ENCODE data around the gene USP24. TPM values are rescaled to one million over a fixed set of nuclear protein-coding genes. Genes with fewer than 3 reads are reported as not detected.

Gene USP24
- polyA plus RNA-seq, 1 donor from 2014 or later: 29.5 TPM

DNA sequence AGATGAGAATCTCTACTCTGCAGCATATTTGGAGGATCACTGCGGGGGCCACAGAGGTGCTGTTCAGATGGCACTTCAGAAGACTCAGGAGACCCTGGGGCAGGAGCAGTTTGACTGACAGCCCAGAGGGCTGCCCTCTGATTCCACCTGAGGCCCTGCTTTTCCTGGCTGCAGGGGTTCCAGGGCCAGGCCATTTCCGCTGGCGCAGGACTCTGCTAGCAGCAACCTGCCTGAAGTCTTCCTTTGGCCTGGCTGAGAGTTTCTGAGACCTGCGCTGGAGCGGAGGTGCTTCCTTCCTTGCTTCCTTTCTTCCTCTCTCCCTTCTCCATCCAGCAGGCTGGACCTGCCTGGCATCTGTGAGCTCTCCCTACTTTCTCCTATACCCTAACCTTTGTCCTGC lies 164.0 kb downstream of the USP24 start:
- no peak overlapping the region for H3K4me2 ChIP-seq (ENCODE audit: low read length)
- H3K9me2 ChIP-seq (ENCODE audit: insufficient read depth, low read length): no peaks in the 10 kb centered on the region
- no peaks in the 10 kb centered on the region for H3F3A ChIP-seq (ENCODE audit: insufficient read depth, low read length, poor library complexity, severe bottlenecking)
- TF ChIP-seq, protein P1, sequence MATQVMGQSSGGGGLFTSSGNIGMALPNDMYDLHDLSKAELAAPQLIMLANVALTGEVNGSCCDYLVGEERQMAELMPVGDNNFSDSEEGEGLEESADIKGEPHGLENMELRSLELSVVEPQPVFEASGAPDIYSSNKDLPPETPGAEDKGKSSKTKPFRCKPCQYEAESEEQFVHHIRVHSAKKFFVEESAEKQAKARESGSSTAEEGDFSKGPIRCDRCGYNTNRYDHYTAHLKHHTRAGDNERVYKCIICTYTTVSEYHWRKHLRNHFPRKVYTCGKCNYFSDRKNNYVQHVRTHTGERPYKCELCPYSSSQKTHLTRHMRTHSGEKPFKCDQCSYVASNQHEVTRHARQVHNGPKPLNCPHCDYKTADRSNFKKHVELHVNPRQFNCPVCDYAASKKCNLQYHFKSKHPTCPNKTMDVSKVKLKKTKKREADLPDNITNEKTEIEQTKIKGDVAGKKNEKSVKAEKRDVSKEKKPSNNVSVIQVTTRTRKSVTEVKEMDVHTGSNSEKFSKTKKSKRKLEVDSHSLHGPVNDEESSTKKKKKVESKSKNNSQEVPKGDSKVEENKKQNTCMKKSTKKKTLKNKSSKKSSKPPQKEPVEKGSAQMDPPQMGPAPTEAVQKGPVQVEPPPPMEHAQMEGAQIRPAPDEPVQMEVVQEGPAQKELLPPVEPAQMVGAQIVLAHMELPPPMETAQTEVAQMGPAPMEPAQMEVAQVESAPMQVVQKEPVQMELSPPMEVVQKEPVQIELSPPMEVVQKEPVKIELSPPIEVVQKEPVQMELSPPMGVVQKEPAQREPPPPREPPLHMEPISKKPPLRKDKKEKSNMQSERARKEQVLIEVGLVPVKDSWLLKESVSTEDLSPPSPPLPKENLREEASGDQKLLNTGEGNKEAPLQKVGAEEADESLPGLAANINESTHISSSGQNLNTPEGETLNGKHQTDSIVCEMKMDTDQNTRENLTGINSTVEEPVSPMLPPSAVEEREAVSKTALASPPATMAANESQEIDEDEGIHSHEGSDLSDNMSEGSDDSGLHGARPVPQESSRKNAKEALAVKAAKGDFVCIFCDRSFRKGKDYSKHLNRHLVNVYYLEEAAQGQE (IDR thresholded peaks at IDR 0.05; ENCODE audit: borderline replicate concordance): no peak
- TF ChIP-seq SMC3 (conservative IDR thresholded peaks at IDR 0.05; ENCODE audit: poor library complexity) (no peak), POLR2AphosphoS5 (IDR thresholded peaks at IDR 0.05) (no peak), TAF1 (IDR thresholded peaks at IDR 0.05; ENCODE audit: low read depth) (no peak), MXI1 (conservative IDR thresholded peaks at IDR 0.05; ENCODE audit: poor library complexity, severe bottlenecking) (no peak), RAD21 (conservative IDR thresholded peaks at IDR 0.05) (no peak), EP300 (conservative IDR thresholded peaks at IDR 0.05; ENCODE audit: poor library complexity, severe bottlenecking) (no peak), EZH2 (IDR thresholded peaks at IDR 0.05; ENCODE audit: borderline replicate concordance, insufficient read depth, low read length, poor library complexity, severe bottlenecking) (no peak)
- TF ChIP-seq, protein P2, sequence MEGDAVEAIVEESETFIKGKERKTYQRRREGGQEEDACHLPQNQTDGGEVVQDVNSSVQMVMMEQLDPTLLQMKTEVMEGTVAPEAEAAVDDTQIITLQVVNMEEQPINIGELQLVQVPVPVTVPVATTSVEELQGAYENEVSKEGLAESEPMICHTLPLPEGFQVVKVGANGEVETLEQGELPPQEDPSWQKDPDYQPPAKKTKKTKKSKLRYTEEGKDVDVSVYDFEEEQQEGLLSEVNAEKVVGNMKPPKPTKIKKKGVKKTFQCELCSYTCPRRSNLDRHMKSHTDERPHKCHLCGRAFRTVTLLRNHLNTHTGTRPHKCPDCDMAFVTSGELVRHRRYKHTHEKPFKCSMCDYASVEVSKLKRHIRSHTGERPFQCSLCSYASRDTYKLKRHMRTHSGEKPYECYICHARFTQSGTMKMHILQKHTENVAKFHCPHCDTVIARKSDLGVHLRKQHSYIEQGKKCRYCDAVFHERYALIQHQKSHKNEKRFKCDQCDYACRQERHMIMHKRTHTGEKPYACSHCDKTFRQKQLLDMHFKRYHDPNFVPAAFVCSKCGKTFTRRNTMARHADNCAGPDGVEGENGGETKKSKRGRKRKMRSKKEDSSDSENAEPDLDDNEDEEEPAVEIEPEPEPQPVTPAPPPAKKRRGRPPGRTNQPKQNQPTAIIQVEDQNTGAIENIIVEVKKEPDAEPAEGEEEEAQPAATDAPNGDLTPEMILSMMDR (IDR thresholded peaks at IDR 0.05; ENCODE audit: poor library complexity, severe bottlenecking): no peak
- H3K4me3 ChIP-seq (ENCODE audit: low read length): no peak overlapping the region
- H3K79me2 ChIP-seq (replicated peaks; ENCODE audit: insufficient read depth, low read length): no peaks in the 10 kb centered on the region
- no peaks in the 10 kb centered on the region for H3K9me3 ChIP-seq (ENCODE audit: low read length)
- no peak overlapping the region for H3K9ac ChIP-seq (ENCODE audit: low read length)
- H3K36me3 ChIP-seq (ENCODE audit: insufficient read depth, low read length): no peaks in the 10 kb centered on the region
- H3K27me3 ChIP-seq (ENCODE audit: insufficient read depth, low read depth, low read length): no peaks in the 10 kb centered on the region
- no peak overlapping the region for H2AFZ ChIP-seq (ENCODE audit: low read depth, low read length)
- H3K27ac ChIP-seq (ENCODE audit: low read length): no peak overlapping the region
- H4K20me1 ChIP-seq (ENCODE audit: insufficient read depth): no peaks in the 10 kb centered on the region

DNA sequence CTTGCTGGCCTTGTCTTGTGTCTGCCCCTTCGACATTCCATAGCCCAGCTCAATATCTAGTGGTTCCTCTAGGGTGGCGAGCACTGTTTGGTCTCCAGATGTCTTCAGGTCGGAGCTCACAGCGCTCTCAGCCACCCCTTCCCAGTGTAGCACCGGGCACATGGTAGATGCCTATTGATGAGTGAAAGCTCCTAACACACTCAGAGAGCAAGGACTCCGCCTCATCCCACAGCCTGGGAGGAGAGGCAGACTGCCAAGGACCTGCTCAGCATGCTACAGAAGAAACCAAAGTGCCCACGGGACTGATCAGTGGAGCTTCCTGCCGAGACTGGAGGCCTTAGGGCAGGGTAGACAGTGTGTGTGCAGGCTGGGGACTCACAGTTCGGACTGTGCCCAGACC lies 164.9 kb downstream of the USP24 start:
- no peak overlapping the region for H3K27ac ChIP-seq (ENCODE audit: low read length)
- no peak overlapping the region for H3K9ac ChIP-seq (ENCODE audit: low read length)

More for the DNA sequence above, 164.9 kb downstream of the USP24 start:
- no peak overlapping the region for H2AFZ ChIP-seq (ENCODE audit: low read depth, low read length)
- H4K20me1 ChIP-seq (ENCODE audit: insufficient read depth): no peaks in the 10 kb centered on the region
- no peaks in the 10 kb centered on the region for H3K36me3 ChIP-seq (ENCODE audit: insufficient read depth, low read length)
- no peak overlapping the region for H3K4me2 ChIP-seq (ENCODE audit: low read length)
- H3K4me3 ChIP-seq (ENCODE audit: low read length): no peak overlapping the region
- TF ChIP-seq MXI1 (conservative IDR thresholded peaks at IDR 0.05; ENCODE audit: poor library complexity, severe bottlenecking): no peak
- TF ChIP-seq, protein P2 (IDR thresholded peaks at IDR 0.05; ENCODE audit: poor library complexity, severe bottlenecking): no peak
- no peak for TF ChIP-seq TAF1 (IDR thresholded peaks at IDR 0.05; ENCODE audit: low read depth)
- TF ChIP-seq EZH2 (IDR thresholded peaks at IDR 0.05; ENCODE audit: borderline replicate concordance, insufficient read depth, low read length, poor library complexity, severe bottlenecking): no peak
- no peak for TF ChIP-seq EP300 (conservative IDR thresholded peaks at IDR 0.05; ENCODE audit: poor library complexity, severe bottlenecking)
- TF ChIP-seq RAD21 (conservative IDR thresholded peaks at IDR 0.05): no peak
- TF ChIP-seq, protein P1 (IDR thresholded peaks at IDR 0.05; ENCODE audit: borderline replicate concordance): no peak
- TF ChIP-seq SMC3 (conservative IDR thresholded peaks at IDR 0.05; ENCODE audit: poor library complexity): no peak
- TF ChIP-seq POLR2AphosphoS5 (IDR thresholded peaks at IDR 0.05): no peak
- H3K9me3 ChIP-seq (ENCODE audit: low read length): no peaks in the 10 kb centered on the region
- no peaks in the 10 kb centered on the region for H3F3A ChIP-seq (ENCODE audit: insufficient read depth, low read length, poor library complexity, severe bottlenecking)
- H3K9me2 ChIP-seq (ENCODE audit: insufficient read depth, low read length): no peaks in the 10 kb centered on the region
- H3K79me2 ChIP-seq (replicated peaks; ENCODE audit: insufficient read depth, low read length): no peaks in the 10 kb centered on the region
- no peaks in the 10 kb centered on the region for H3K27me3 ChIP-seq (ENCODE audit: insufficient read depth, low read depth, low read length)

Measured in neural cell (in vitro differentiated cells).